GM21737 (cell line): ENCODE results near the gene CCL17.
A peak's percentile ranks its signal among the peaks of the same experiment; 100 is the strongest.
"Not testable (repeated sequence)": the region's sequence is repeated elsewhere in the genome, so short reads cannot be mapped to it uniquely, and the experiment has no call there.

Experiments used
- ATAC-seq: cut with Tn5 transposase; IDR thresholded peaks from one replicate; pipeline ENCODE4 v1.9.1; 2021; ENCODE audit warnings: mild to moderate bottlenecking, moderate library complexity; ENCODE audit not compliant: unreplicated experiment

CCL17 gene

GRCh38 chr16:57403965-57404817 is at the start of gene CCL17:
TSS of gene CCL17 (plus strand) at chr16:57404767. CDS start at chr16:57413933, 9,166 bp downstream.
- no peak for ATAC-seq

GRCh38 chr16:57355898-57356414 is 48.6 kb upstream of the CCL17 start:
- no peak for ATAC-seq

DNA sequence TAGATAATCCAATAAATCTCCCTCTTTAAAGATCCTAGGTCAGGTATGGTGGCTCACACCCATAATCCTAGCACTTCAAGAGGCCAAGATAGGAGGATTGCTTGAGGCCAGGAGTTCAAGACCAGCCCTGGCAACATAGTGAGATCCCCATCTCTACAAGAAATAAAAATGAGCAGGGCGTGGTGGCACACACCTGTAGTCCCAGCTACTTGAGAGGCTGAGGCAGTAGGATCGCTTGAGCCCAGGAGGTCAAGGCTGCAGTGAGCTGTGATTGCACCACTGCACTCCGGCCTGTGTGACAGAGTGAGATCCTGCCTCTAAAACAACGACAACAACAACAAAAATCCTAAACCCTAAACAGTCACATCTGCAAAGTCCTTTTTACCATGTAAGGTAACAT is 48.0 kb upstream of the CCL17 start:
- ATAC-seq, result no peak

DNA sequence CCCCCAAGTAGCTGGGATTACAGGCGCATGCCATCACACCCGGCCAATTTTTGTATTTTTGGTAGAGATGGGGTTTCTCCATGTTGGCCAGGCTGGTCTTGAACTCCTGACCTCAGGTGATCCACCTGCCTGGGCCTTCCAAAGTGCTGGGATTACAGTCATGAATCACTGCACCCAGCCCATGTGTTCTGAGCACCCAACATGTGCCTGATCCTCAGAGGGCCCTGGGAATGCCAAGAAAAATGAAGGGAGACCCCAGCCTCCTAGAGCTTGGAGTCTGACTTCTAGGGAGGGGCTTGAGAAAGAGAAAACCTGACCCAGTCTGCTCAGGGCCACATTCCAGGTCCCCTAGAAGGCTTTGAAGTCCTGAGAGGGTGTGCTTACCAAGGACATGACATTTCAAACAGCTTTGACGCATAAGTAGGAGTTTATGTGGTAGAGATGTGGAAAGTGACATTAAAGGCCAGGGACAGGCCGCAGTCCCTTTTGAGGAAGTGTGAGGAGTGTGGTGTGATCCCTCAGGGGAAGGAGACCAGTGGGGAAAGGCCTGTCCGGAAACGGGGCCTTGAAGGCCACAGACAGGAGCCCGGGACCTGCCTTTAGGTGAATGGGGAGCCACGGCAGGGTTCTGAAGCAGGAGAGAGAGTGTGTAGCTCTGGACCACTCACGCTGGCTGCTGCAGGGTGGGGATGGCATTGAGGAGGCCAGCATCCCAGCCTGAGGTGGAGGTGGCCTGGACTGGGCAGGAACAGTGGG is 47.1 kb upstream of the CCL17 start:
- no peak for ATAC-seq

GRCh38 chr16:57358086-57358420 is 46.5 kb upstream of the CCL17 start:
- no peak for ATAC-seq

GRCh38 chr16:57358527-57359095 is 46.0 kb upstream of the CCL17 start, which contains the start of gene CCL22:
TSS of gene CCL22 (plus strand) at chr16:57358783. CDS start at chr16:57358817, 34 bp downstream.
- ATAC-seq, result peak; percentile 42

DNA sequence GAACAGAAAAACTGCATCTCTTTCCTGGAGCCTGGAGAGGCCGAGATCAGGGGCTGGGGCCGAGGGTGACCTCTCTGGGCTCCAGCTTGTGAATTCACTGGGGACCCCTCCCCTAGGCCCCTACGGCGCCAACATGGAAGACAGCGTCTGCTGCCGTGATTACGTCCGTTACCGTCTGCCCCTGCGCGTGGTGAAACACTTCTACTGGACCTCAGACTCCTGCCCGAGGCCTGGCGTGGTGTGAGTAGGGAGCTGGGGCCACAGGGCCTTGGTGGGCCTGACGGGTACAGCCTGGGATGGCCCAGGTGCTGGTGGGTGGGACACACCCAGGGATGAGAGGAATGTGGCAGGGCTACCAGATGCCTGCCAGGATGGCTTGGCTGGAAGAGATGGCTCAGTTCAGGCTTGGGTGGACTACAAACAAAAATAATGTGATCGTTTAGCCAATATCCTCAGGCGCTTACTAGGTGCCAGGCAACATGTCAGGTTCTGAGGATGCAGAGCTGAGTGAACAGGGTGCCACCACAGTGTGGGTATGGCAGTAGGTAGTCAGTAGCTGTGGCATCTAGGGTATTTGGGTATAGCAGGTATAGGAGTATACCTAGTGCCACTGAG is 44.1 kb upstream of the CCL17 start:
- no peak for ATAC-seq

GRCh38 chr16:57361404-57361803 is 43.2 kb upstream of the CCL17 start:
- ATAC-seq, result no peak

- no peak for ATAC-seq
Observed at GRCh38 chr16:57364143-57364542, 40.4 kb upstream of the CCL17 start.

DNA sequence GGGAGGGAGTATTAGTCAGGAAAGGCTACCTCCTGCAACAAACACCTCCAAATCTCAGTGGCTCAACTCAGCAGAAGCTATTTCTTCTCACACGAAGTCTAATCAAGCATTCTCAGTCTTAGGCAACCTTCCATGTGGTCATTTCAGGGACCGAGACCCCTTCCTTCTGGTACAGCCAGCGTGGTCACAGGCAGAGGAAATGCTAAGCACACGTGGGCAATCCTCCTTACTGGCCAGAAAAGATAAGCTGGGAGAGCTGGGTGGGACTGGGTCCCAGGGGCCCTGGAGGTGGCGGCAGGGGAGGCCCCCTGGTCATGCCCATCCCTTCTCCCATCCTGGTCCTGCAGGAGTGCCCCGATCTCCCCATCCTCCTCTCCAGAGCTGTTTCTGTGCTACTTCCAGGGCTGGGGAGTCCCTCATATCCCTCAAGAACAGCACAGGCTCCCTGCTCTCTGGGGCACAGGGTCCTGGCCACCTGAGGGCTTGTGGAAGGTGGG is 38.0 kb upstream of the CCL17 start:
- ATAC-seq, result no peak

GRCh38 chr16:57367116-57367752 is 37.3 kb upstream of the CCL17 start:
- no peak for ATAC-seq

- no peak for ATAC-seq
Observed at GRCh38 chr16:57371494-57372371, 32.8 kb upstream of the CCL17 start.

- no peak for ATAC-seq
Observed at GRCh38 chr16:57372372-57373116, 32.0 kb upstream of the CCL17 start, which contains the start of gene CX3CL1. TSS of gene CX3CL1 (plus strand) at chr16:57372490. CDS start at chr16:57372569, 79 bp downstream.

DNA sequence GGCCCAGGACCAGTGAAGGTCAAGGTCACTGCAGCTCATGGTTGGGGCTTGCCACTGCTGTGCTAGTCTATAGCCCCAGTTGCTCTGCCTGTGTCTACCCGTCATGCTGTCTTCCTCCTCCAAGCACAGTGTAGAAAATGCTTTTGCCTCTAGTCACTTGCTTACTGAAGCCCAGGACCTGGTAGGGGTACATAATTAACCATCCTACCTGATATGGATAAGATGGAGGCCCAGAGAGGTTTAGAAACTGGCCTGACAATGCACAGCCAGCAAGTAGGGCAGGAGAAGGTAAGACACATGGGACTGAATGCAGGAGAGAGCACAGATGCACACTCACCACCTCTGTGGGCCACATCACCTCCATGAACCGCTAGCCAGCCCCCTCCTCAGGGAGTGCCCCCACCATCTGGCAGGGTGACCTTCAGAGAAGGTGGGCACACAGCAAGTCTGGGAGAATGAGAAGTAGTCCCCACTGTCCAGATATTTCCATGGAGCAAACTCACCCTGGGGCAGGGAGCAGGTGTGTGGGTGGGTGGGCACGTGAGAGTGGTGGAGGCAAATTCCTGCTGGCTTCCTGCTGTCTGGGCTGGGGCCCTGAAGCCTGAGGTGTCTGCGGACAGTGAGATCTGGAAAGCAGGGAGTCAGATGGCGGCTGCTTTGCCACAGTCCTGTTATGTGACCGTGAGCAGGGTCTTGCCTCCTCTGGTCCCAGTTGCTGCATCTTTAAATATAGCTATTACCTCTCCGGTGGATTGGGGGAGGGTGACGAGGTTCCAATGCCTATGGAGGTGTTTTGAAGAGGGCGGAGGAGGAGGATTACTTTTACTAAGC is 31.2 kb upstream of the CCL17 start:
- no peak for ATAC-seq

GRCh38 chr16:57374067-57374534 is 30.5 kb upstream of the CCL17 start:
- no peak for ATAC-seq

GRCh38 chr16:57374925-57375465 is 29.6 kb upstream of the CCL17 start:
- not testable (repeated sequence) for ATAC-seq

DNA sequence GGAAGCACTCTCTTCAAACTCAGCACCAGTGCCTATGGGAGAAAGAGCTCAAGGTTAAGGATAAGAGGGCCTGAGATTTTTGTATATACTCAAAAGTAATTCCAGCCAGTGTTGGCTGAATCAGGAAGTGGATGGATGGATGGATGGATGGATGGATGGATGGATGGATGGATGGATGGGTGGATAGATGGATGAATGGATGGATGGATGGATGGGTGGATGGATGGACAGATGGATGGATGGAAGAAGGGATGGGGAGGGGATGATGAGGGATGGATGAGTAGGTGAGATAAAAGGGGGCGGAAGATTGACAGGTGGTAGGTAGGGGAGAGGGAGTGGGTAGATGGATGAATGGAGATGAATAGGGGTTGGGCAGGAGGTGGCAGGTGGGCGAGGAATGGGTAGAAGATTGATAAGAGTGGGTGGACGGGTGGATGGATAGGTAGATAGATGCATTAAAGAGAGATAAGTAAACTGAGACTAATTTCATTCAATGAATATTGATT is 28.2 kb upstream of the CCL17 start:
- no peak for ATAC-seq
